Measurements from ENCODE around the gene DYNC2H1.
"Not testable (repeated sequence)": the region's sequence is repeated elsewhere in the genome, so short reads cannot be mapped to it uniquely, and the experiment has no call there.

The DYNC2H1 gene

DNA sequence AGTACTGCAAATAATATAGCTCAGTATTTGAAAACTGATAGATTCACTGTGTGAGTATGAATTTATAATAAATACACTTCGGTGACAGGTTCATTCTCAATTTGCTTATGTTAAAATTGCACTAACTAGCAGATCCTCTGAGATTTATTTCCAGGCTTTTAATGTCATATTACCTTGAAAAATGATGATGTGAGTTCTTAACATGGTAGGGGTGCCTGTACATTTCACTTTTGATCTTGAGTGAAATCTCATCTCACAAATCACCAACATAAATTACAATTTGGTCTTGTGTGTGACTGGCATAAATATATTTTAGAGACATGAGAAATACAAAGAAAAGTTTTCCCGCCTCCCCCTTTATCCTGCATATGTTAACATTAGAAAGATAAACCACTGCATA, 240.4 kb downstream of the DYNC2H1 start:
- H3K4me3 ChIP-seq (ENCODE audit: low read length), result no peak overlapping the region
- TF ChIP-seq ZNF274 (IDR thresholded peaks at IDR 0.05; ENCODE audit: low read depth, low read length), result no peak

DNA sequence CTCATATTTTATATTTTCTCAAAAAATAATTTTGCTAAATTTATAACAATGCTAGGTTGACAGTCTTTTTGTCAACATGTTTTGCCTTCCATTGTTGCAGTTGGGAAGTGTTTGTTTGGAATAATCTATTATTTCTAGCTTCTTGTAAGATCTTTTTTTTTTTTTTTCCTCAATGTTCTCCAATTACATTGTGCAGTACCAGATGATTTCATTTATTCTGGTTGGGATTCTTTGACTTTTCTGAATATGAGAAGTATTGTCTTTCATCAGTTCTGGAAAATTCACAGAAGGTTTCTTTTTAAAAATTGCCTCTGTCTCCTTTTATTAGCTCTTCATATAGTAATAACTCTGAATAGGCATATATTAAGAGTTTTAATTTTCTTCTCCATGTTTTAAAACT, 245.4 kb downstream of the DYNC2H1 start:
- H3K4me3 ChIP-seq (ENCODE audit: low read length), result no peak overlapping the region
- no peak for TF ChIP-seq ZNF274 (IDR thresholded peaks at IDR 0.05; ENCODE audit: low read depth, low read length)

DNA sequence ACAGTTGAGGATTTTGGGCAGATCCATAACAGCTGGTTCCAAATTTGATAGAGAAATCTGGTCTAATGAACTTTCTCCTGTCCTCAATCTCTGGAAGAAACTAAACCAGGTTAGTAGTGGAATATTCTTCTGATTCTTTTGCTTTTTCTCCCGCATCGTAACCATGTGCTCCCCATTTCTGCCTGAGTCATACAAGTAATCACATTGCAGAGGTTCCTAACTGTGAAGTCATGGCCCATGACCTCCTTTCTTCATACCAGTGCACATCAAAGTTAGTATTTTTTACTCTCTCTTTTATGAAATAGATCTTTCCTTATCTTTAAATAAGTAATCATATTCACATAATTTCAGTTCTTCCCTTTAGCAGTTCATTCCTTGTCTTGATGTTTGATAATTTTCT, 249.0 kb downstream of the DYNC2H1 start:
- no peak for TF ChIP-seq ZNF274 (IDR thresholded peaks at IDR 0.05; ENCODE audit: low read depth, low read length)
- no peak overlapping the region for H3K4me3 ChIP-seq (ENCODE audit: low read length)

DNA sequence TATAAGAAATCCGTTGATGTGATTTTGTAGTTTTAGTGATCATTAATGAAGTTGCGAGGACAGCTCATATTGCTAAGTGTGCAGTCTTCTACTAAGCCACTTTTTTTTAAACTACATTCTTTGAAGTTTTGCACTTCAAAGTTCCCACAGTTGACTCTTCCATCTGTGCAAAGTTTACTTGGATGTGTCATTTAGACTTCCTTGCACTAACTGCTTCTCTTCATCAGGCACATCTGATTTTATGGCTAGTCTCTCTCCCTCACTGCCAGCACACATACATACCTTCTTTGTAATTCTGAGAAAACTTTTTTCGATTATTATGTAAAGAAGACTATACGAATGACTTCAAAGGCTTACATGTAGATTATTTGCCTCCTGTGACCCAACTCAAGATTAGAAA, 250.0 kb downstream of the DYNC2H1 start:
- H3K4me3 ChIP-seq (ENCODE audit: low read length), result no peak overlapping the region
- TF ChIP-seq ZNF274 (IDR thresholded peaks at IDR 0.05; ENCODE audit: low read depth, low read length), result no peak

DNA sequence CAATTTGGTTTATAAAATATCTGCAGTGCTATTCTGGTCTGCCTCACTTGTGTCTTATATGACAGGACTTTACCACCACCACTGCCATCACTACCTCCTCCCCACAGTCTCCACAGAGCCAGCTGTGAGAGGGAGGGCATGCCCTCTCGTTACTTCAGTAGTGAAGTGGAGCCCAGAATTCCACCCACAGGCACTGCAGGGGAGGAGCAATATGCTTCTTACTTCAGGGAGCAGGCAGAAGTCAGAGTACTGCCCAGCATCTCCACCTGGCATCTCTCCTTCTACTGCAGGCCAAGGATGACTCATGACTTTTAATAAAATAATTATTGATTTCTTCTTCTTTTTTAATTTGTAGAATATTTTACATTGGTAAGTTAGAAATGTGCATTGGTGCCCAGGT, 255.5 kb downstream of the DYNC2H1 start:
- no peak for TF ChIP-seq ZNF274 (IDR thresholded peaks at IDR 0.05; ENCODE audit: low read depth, low read length)
- H3K4me3 ChIP-seq (ENCODE audit: low read length), result no peak overlapping the region

DNA sequence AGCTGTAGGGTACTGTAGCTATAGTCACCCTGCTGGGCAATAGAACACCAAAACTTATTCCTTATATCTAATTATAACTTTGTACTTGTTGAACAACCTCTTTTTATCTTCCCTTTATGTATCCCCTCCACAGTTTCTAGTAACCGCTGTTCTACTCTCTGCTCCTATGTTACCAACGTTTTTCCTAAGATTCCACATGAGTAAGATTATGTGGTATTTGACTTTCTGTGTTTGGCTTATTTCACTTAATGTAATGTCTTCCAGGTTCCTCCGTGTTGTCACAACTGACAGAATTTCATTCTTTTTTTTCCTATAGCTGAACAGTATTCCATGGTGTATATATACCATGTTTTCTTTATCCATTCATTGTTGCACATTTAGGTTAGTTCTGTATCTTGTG, 258.4 kb downstream of the DYNC2H1 start:
- TF ChIP-seq ZNF274 (IDR thresholded peaks at IDR 0.05; ENCODE audit: low read depth, low read length), result no peak
- H3K4me3 ChIP-seq (ENCODE audit: low read length), result no peak overlapping the region

DNA sequence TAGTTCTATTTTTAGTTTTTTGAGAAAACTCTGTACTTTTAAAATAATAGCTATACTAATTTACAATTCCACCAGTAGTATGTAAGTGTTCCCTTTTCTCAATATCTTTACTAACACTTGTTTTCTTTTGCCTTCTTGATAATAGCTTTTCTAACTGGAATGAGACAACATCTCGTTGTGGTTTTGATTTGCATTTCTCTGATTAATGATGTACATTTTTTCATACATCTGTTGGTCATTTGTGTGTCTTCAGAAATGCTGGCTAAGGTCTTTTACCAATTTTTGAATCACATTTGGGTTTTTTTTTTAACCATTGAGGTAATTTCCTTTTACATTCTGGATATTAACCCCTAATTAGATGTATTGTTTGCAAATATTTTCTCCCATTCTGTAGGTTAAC, 258.9 kb downstream of the DYNC2H1 start:
- H3K4me3 ChIP-seq (ENCODE audit: low read length), result no peak overlapping the region
- no peak for TF ChIP-seq ZNF274 (IDR thresholded peaks at IDR 0.05; ENCODE audit: low read depth, low read length)

DNA sequence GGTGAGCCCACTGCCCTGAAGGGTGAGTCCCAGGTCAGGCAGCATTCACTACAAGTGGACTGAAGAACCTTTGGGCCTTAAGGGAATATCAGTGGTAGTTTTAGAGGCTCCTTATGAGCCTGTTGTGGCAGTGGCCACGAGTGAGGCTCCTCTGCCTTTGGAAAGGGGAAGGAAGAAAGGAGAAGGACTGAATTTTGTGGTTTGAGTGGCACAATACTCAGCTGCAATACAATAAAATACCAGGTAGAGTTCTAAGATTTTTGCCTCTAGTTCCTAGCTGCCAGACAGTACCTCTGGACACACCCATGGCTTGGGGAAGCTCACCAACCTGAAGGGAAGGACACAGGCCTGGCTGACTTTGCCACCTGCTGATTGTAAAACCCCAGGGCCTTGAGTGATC, 260.9 kb downstream of the DYNC2H1 start:
- no peak for TF ChIP-seq ZNF274 (IDR thresholded peaks at IDR 0.05; ENCODE audit: low read depth, low read length)
- H3K4me3 ChIP-seq (ENCODE audit: low read length), result no peak overlapping the region

DNA sequence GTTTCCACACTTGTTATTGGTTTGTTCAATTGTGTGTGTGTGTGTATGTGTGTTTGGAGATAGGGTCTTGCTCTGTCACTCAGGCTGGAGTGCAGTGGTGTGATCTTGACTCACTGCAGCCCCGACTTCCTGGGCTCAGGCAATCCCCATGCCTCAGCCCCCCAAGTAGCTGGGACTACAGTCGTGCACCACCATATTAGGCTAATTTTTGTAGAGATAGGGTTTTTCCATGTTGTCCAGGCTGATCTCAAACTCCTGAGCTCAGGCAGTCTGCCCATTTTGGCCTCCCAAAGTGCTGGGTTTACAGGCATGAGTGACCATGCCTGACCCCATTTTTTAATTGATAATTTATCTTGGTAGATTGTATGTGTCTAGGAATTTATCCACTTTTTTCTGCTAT, 263.7 kb downstream of the DYNC2H1 start:
- no peak for TF ChIP-seq ZNF274 (IDR thresholded peaks at IDR 0.05; ENCODE audit: low read depth, low read length)

DNA sequence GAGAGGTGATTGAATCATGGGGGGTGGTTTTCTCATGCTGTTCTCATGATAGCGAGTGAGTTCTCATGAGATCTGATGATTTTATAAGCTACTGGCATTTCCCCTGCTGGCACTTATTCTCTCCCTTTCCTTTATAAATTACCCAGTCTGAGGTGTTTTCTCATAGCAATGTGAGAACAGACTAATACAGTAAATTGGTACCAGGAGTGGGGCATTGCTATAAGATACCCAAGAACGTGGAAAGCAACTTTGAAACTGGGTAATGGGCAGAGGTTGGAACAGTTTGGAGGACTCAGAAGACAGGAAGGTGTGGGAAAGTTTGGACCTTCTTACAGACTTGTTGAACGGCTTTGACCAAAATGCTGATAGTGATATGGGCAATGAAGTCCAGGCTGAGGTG, 265.0 kb downstream of the DYNC2H1 start:
- not testable (repeated sequence) for H3K4me3 ChIP-seq (ENCODE audit: low read length)

More for the DNA sequence above, 263.7 kb downstream of the DYNC2H1 start:
- H3K4me3 ChIP-seq (ENCODE audit: low read length), result no peak overlapping the region

DNA sequence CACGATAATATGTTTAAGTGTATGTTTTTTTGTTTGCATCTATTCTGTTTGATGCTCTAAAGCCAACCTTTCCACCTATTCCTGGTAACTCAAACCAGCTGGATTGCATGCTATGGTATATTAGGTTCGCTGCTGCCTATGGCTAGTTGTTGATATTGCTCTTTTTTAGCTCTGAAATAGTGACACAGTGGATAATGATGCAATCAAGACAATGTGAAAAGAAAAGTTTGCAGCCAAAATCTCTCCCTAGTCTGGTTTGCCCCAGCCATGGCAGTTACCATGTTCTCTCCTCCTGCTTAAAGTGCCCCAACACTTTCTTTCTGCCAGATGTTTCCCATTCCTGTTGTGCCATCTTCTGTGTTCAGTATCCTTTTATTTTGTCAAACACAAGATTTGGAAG, 269.7 kb downstream of the DYNC2H1 start:
- TF ChIP-seq ZNF274 (IDR thresholded peaks at IDR 0.05; ENCODE audit: low read depth, low read length), result no peak
- H3K4me3 ChIP-seq (ENCODE audit: low read length), result no peak overlapping the region

DNA sequence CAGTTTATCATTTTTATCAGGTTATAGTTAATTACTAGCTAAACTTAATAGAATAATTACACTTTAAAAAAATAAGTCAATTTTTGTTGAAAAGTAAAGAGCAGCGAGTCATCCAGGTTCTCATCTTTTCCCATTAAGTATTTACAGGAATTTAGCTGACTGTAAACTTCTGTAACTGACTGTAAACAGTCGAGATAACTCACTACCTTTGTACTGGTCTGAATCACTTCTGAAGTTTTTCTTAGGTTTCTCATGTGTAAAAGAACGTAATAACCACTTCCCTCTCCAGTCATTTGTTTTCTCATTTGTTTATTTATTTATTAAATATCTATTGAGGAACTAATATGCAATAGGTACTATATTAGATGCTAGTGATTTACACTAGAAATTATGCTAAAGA, 270.8 kb downstream of the DYNC2H1 start:
- H3K4me3 ChIP-seq (ENCODE audit: low read length), result no peak overlapping the region
- TF ChIP-seq ZNF274 (IDR thresholded peaks at IDR 0.05; ENCODE audit: low read depth, low read length), result no peak

DNA sequence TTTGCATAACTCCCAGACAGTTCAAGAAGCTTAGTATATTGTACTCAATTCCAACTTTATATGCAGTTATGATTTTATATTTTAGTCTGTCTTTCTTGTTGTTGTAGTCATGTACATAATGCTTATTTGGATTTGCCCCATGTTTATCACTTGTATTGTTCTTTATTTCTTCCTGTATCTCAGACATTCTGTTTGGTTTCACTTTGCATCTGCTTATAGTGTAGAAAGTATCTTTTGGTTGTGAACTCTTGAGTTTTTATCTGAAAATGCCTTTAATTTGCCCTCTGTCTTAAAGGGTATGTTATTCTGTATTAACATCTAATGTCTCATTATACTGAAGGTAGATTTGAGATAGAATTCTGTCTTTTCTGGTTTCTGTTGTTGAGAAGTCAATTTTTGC, 275.4 kb downstream of the DYNC2H1 start:
- TF ChIP-seq ZNF274 (IDR thresholded peaks at IDR 0.05; ENCODE audit: low read depth, low read length), result no peak
- no peak overlapping the region for H3K4me3 ChIP-seq (ENCODE audit: low read length)

DNA sequence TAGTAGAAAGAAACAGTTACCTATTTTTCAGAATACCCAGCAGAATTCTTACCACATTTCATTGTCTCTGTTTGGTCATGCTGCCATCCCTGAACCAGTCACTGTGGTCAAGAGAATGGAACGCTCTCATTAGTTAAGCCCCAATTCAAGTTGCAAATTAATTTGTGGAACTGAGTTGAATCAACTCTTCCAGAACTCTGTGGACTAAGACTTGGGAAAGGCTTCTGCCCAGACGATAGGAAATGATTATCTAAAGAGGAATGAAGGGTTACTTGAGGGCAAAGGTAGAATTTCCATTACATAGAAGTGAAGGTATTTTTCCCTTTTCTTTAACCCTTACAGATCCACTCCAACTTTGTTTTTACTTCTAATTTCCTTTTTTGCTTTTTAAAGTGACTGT, 286.4 kb downstream of the DYNC2H1 start:
- no peak overlapping the region for H3K4me3 ChIP-seq (ENCODE audit: low read length)
- TF ChIP-seq ZNF274 (IDR thresholded peaks at IDR 0.05; ENCODE audit: low read depth, low read length), result no peak

DNA sequence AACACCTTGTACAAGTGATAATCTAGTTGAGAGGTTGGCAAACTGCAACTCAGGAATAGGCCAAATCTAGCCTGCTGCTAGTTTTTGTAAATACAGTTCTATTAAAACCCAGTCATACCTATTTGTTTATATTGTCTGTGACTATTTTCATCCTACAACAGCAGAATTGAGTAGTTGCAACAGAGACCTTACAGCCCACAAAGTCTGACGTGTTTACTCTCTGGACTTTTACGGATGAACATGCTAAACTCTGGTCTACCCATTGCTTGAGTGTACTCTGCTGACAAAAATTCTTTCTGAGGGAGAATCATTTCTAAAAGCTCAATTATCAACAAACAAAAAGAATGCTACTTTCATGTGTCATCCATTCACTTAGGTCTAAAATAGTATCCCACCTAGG, 287.0 kb downstream of the DYNC2H1 start:
- no peak for TF ChIP-seq ZNF274 (IDR thresholded peaks at IDR 0.05; ENCODE audit: low read depth, low read length)
- no peak overlapping the region for H3K4me3 ChIP-seq (ENCODE audit: low read length)

DNA sequence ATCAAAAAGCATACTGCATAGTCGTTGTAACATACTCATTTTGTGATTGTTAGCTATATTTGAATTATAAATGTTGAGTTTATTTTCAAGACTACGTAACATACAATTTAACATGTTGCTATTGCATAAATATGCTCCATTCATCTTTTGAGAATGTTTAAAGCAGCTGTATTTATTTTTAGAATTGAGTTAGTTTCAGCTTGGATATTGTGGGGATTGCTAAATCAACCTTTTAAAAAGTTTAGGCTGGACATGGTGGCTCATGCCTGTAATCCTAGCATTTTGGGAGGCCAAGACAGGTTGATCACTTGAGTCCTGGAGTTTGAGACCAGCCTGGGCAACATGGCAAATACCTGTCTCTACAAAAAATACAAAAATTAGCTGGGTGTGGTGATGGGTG, 288.1 kb downstream of the DYNC2H1 start:
- no peak for TF ChIP-seq ZNF274 (IDR thresholded peaks at IDR 0.05; ENCODE audit: low read depth, low read length)
- no peak overlapping the region for H3K4me3 ChIP-seq (ENCODE audit: low read length)

DNA sequence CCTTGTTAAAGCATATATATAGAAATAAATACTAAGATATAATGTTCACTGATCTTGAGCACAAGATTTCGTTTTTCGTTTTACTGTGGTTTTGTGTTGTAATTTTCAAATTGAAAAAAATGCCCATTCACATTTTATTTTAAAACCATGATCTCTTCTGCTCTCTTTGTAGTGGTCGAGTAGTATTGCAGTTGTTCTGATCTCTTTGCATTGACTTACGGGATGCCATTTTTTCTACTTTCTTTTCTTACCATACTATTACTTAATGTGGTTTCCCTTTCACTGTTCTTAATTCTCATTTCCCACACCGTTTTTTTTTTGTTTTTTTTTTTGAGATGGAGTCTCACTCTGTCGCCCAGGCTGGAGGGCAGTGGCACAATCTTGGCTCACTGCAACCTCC, 289.6 kb downstream of the DYNC2H1 start:
- no peak overlapping the region for H3K4me3 ChIP-seq (ENCODE audit: low read length)
- no peak for TF ChIP-seq ZNF274 (IDR thresholded peaks at IDR 0.05; ENCODE audit: low read depth, low read length)

Measured in GM08714 (cell line).